Stimulated activated memory B cell treated with anti-CD40 and anti-IgM and Interleukin-4, amounts not matched to agents 10 μg/mL and 1 μg/mL and 100 μg/mL, for 72 hours (primary cell): ENCODE results near the gene SPRTN.

Experiments used
- ATAC-seq: fragments of 150-1000 bp; cut with Tn5 transposase; 2 replicates; pipeline ENCODE4 v1.10.0; 2021
- H3K27ac Mint-ChIP-seq: one replicate; pipeline ENCODE4 v1.8.0; 2022; ENCODE audit warnings: mild to moderate bottlenecking, mixed read lengths
- H3K27me3 Mint-ChIP-seq: one replicate; pipeline ENCODE4 v1.8.0; 2022; ENCODE audit warnings: mixed read lengths
- H3K36me3 Mint-ChIP-seq: one replicate; pipeline ENCODE4 v1.8.0; 2022; ENCODE audit warnings: mixed read lengths
- H3K4me1 Mint-ChIP-seq: one replicate; pipeline ENCODE4 v1.8.0; 2022; ENCODE audit warnings: mixed read lengths
- H3K4me3 Mint-ChIP-seq: one replicate; pipeline ENCODE4 v1.8.0; 2022; ENCODE audit warnings: mild to moderate bottlenecking, moderate library complexity, mixed read lengths
- H3K9me3 Mint-ChIP-seq: one replicate; pipeline ENCODE4 v1.8.0; 2022; ENCODE audit warnings: mixed read lengths

SPRTN gene

DNA sequence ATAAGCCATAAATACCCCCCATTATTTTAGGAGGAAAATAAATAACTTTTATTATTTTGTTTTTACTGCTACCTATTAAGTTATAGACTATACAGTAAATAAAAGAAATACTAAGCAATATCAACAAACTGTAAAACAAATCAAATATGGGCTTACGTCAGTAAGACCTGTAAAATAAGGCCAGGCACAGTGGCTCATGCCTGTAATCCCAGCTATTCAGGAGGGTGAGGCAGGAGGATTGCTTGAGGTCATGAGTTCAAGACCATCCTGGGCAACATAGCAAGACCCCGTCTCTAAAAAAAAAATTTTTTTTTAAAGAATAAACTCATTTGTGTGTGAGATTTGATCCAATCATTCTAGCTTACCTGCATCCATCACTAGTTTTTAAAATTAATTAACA, 66.2 kb downstream of the SPRTN start:
- H3K27ac Mint-ChIP-seq = no peak overlapping the region

More for the DNA sequence above, 66.2 kb downstream of the SPRTN start:
- Mint-ChIP-seq H3K4me1 (peaks cover 11% of the 10 kb centered on the region), H3K36me3 (peaks cover 13% of the 10 kb centered on the region), H3K4me3 (no peak overlapping the region), H3K27me3 (no peaks in the 10 kb centered on the region), H3K9me3 (no peaks in the 10 kb centered on the region)
- ATAC-seq = no peak
